ENCODE measurements around the gene JMJD7.

- no peak for TF ChIP-seq POLR2AphosphoS5 (IDR thresholded peaks at IDR 0.05; ENCODE audit: low read depth, low read length)
- TF ChIP-seq SIN3A (IDR thresholded peaks at IDR 0.05; ENCODE audit: borderline replicate concordance, insufficient read depth, low read depth, low read length) = no peak
- TF ChIP-seq CTCF (IDR thresholded peaks at IDR 0.05) = no peak
Observed at GRCh38 chr15:41825572-41826535, 2.0 kb upstream of the JMJD7 start.
